NCI-H1694 (cell line): ENCODE measurements around the gene SLC35B2.
A peak's percentile ranks its signal among the peaks of the same experiment; 100 is the strongest.

Experiments
- DNase-seq: peaks from one replicate; lab custom pipeline; 2025; lab: John Stamatoyannopoulos, UW

The SLC35B2 gene

GRCh38 chr6:44268095-44268628 is 10.8 kb upstream of the SLC35B2 start:
- peak; percentile 30 for DNase-seq

- DNase-seq: no peak
Observed at GRCh38 chr6:44267252-44267651, 9.9 kb upstream of the SLC35B2 start.

GRCh38 chr6:44266347-44266746 is 9.0 kb upstream of the SLC35B2 start:
- no peak for DNase-seq

- no peak for DNase-seq
Observed at GRCh38 chr6:44265722-44266233, 8.4 kb upstream of the SLC35B2 start.

GRCh38 chr6:44265007-44265721 is 7.8 kb upstream of the SLC35B2 start, which contains the start of gene NFKBIE:
TSS of gene NFKBIE (minus strand) at chr6:44265551. CDS start at chr6:44265346, 205 bp downstream.
- DNase-seq: peak; percentile 20

- no peak for DNase-seq
Observed at GRCh38 chr6:44264154-44265006, 7.1 kb upstream of the SLC35B2 start.

GRCh38 chr6:44263354-44264100 is 6.2 kb upstream of the SLC35B2 start:
- DNase-seq: no peak

- no peak for DNase-seq
Observed at GRCh38 chr6:44262467-44263353, 5.4 kb upstream of the SLC35B2 start.

GRCh38 chr6:44261581-44261980 is 4.3 kb upstream of the SLC35B2 start:
- no peak for DNase-seq

- no peak for DNase-seq
Observed at GRCh38 chr6:44260451-44261297, 3.3 kb upstream of the SLC35B2 start.

- DNase-seq: no peak
Observed at GRCh38 chr6:44260011-44260410, 2.7 kb upstream of the SLC35B2 start.

GRCh38 chr6:44258921-44259320 is 1.6 kb upstream of the SLC35B2 start:
- no peak for DNase-seq

- DNase-seq: no peak
Observed at GRCh38 chr6:44258325-44258863, 1.1 kb upstream of the SLC35B2 start.

GRCh38 chr6:44257753-44258324 is 511 bp upstream of the SLC35B2 start:
- no peak for DNase-seq

GRCh38 chr6:44256775-44257024 is 628 bp downstream of the SLC35B2 start:
- no peak for DNase-seq

- DNase-seq: no peak
Observed at GRCh38 chr6:44255871-44256774, 1.2 kb downstream of the SLC35B2 start.

GRCh38 chr6:44255105-44255808 is 2.1 kb downstream of the SLC35B2 start:
- DNase-seq: no peak
